ENCODE results near the gene FGFR2. TPM values are rescaled to one million over a fixed set of nuclear protein-coding genes. Genes with fewer than 3 reads are reported as not detected.

The FGFR2 gene
- total and polyA plus RNA-seq, 9 of the 15 experiments (the other 6 are each of a cell fraction or from before 2014, with no cell fraction given): 0.20 TPM; not detected in 8

- H3K4me1 ChIP-seq (replicated peaks in 1 of 2; ENCODE audit: control insufficient read depth in 2 of 2, insufficient read depth in 2 of 2, low read length in 2 of 2): no peaks in the 10 kb centered on the region
- 0 out of 5 replicates have a peak, but pooled peaks cover 0 to 6% of the 10 kb centered on the region in 2 experiments for H3K27me3 ChIP-seq (ENCODE audit: control insufficient read depth in 2 of 2, insufficient read depth in 2 of 2, low read length in 2 of 2)
- intact Hi-C loops (cut with micrococcal nuclease) (no loop called here), in situ Hi-C loops (cut with MboI) (no loop called here)
- H3K36me3 ChIP-seq (ENCODE audit: control insufficient read depth, insufficient read depth, low read length): no peaks in the 10 kb centered on the region
- no peaks in the 10 kb centered on the region for H3K9me3 ChIP-seq (replicated peaks; ENCODE audit: control insufficient read depth, insufficient read depth, low read depth, low read length)
- H3K4me2 ChIP-seq (ENCODE audit: insufficient read depth, low read length): no peak overlapping the region
- CTCF ChIA-PET (ENCODE audit: low intra/inter-chr PET ratio): no interaction called here
- FAIRE-seq (no peak), DNase-seq (ENCODE audit: extremely low read depth in 1 of 4, low spot score in 3 of 4) (no peak), ATAC-seq (no peak)
- no peaks in the 10 kb centered on the region for H3K9me1 ChIP-seq (ENCODE audit: control insufficient read depth, insufficient read depth, low read length)
- H2AFZ ChIP-seq (ENCODE audit: low read depth, low read length): no peak overlapping the region
- no peaks in the 10 kb centered on the region for H3K79me2 ChIP-seq (ENCODE audit: control insufficient read depth, insufficient read depth, low read length)
- H3K4me3 ChIP-seq: no peak overlapping the region
- POLR2A ChIA-PET: no interaction called here
- WGBS (ENCODE audit: insufficient coverage, low coverage, missing lambda C conversion rate): 0% methylated on average over 5 of the region's 5 CpGs
- no peak overlapping the region for H3K9ac ChIP-seq (ENCODE audit: insufficient read depth in 1 of 2, low read depth in 2 of 2, low read length in 2 of 2)
- H4K20me1 ChIP-seq (replicated peaks; ENCODE audit: control insufficient read depth, insufficient read depth, low read length): no peaks in the 10 kb centered on the region
- TF ChIP-seq FOXA3 (CRISPR knock-in tag; conservative IDR thresholded peaks at IDR 0.05 in 1 of 2, IDR thresholded peaks at IDR 0.05 in 1 of 2) (no peak), PRDM10 (IDR thresholded peaks at IDR 0.05; ENCODE audit: partially characterized antibody) (no peak), NCOA1 (IDR thresholded peaks at IDR 0.05; ENCODE audit: low read depth) (no peak), FOXJ2 (tag; IDR thresholded peaks at IDR 0.05) (no peak), ATF7 (IDR thresholded peaks at IDR 0.05) (no peak), MTA1 (IDR thresholded peaks at IDR 0.05; ENCODE audit: borderline replicate concordance) (no peak), ZFX (CRISPR knock-in tag; IDR thresholded peaks at IDR 0.05) (no peak), MAFK (IDR thresholded peaks at IDR 0.05; ENCODE audit: low read length) (no peak), CBFA2T3 (IDR thresholded peaks at IDR 0.05) (no peak), ZNF444 (CRISPR knock-in tag; IDR thresholded peaks at IDR 0.05) (no peak), EWSR1 (IDR thresholded peaks at IDR 0.05; ENCODE audit: borderline replicate concordance, low read depth, partially characterized antibody) (no peak), ARID3B (CRISPR knock-in tag; IDR thresholded peaks at IDR 0.05; ENCODE audit: borderline replicate concordance) (no peak), ZNF75A (CRISPR knock-in tag; IDR thresholded peaks at IDR 0.05) (no peak), ATF6 (CRISPR knock-in tag; IDR thresholded peaks at IDR 0.05) (no peak), SRSF7 (optimal IDR thresholded peaks at IDR 0.05; ENCODE audit: low read depth, low read length) (no peak)
- no peak overlapping the region for H3K27ac ChIP-seq (ENCODE audit: extremely low read depth, low read depth, low read length)
- no TSS peak for BruUV-seq (replicated peaks)
Measured at GRCh38 chr10:121511943-121512342, 86.3 kb downstream of the FGFR2 start.
